D721Med (cell line): ENCODE data around the gene TRMT61B.
A peak's percentile ranks its signal among the peaks of the same experiment; 100 is the strongest.

ENCODE experiments used
- DNase-seq: peaks from one replicate; pipeline ENCODE4 v3.0.0; 2011; ENCODE audit warnings: low spot score; ENCODE audit not compliant: insufficient read length
- FAIRE-seq: peaks from 2 replicates; lab custom pipeline; 2011; peaks lifted over from hg19 to GRCh38; lab: Jason Lieb, UNC
- TF ChIP-seq, protein P1 (sequence below): IDR thresholded peaks from 2 replicates; pipeline ENCODE4 v1.5.1; 2012; ENCODE audit warnings: mild to moderate bottlenecking, control low read depth; ENCODE audit not compliant: insufficient read depth; ENCODE audit errors: missing control alignments

The TRMT61B gene

GRCh38 chr2:28828382-28828781 lies 41.7 kb downstream of the TRMT61B start:
- DNase-seq (no peak), FAIRE-seq (no peak)
- TF ChIP-seq, protein P1, sequence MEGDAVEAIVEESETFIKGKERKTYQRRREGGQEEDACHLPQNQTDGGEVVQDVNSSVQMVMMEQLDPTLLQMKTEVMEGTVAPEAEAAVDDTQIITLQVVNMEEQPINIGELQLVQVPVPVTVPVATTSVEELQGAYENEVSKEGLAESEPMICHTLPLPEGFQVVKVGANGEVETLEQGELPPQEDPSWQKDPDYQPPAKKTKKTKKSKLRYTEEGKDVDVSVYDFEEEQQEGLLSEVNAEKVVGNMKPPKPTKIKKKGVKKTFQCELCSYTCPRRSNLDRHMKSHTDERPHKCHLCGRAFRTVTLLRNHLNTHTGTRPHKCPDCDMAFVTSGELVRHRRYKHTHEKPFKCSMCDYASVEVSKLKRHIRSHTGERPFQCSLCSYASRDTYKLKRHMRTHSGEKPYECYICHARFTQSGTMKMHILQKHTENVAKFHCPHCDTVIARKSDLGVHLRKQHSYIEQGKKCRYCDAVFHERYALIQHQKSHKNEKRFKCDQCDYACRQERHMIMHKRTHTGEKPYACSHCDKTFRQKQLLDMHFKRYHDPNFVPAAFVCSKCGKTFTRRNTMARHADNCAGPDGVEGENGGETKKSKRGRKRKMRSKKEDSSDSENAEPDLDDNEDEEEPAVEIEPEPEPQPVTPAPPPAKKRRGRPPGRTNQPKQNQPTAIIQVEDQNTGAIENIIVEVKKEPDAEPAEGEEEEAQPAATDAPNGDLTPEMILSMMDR, result no peak

DNA sequence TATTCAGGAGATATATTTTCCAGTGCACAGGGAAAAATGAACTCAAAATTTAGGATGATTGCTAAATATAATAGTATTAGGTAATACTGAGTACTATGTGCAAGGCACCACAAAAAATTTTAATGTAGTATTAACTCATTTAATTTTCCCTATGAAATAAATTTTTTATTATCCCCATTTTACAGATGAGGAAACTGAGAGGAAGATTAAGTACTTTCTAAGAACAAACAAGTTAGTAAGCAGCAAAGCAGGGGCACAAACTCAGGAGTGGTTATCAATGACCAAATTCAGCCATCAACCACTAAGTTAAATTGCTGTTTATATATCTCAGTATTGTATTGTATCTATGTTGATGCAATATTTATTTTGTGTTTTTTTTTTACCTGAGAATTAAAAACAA lies 45.2 kb downstream of the TRMT61B start:
- TF ChIP-seq, protein P1, result no peak
- FAIRE-seq, result peak; percentile 21
- no peak for DNase-seq

DNA sequence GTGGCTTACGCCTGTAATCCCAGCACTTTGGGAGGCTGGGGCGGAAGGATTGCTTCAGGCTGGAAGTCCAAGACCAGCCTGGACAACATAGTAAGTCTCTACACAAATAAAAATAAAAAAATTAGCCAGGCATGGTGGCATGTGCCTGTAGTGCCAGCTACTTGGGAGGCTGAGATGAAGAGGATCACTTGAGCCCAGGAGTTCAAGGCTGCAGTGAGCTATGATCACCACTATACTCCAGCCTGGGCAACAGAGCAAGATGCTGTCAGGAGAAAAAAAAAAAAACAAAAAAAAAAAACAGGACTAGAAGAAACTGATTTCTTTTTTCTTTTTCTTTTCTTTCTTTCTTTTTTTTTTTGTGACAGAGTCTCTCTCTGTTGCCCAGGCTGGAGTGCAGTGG lies 45.9 kb downstream of the TRMT61B start:
- FAIRE-seq, result no peak
- DNase-seq, result no peak
- TF ChIP-seq, protein P1, result no peak

GRCh38 chr2:28822036-28822435 lies 48.1 kb downstream of the TRMT61B start:
- no peak for DNase-seq
- no peak for FAIRE-seq
- TF ChIP-seq, protein P1, result no peak

GRCh38 chr2:28821295-28821958 lies 48.7 kb downstream of the TRMT61B start:
- TF ChIP-seq, protein P1, result peak; percentile 71
- DNase-seq (no peak), FAIRE-seq (peak; percentile 79)

- DNase-seq, result no peak
- TF ChIP-seq, protein P1, result no peak
- no peak for FAIRE-seq
These were observed 52.1 kb downstream of the TRMT61B start for GRCh38 chr2:28818053-28818452.

DNA sequence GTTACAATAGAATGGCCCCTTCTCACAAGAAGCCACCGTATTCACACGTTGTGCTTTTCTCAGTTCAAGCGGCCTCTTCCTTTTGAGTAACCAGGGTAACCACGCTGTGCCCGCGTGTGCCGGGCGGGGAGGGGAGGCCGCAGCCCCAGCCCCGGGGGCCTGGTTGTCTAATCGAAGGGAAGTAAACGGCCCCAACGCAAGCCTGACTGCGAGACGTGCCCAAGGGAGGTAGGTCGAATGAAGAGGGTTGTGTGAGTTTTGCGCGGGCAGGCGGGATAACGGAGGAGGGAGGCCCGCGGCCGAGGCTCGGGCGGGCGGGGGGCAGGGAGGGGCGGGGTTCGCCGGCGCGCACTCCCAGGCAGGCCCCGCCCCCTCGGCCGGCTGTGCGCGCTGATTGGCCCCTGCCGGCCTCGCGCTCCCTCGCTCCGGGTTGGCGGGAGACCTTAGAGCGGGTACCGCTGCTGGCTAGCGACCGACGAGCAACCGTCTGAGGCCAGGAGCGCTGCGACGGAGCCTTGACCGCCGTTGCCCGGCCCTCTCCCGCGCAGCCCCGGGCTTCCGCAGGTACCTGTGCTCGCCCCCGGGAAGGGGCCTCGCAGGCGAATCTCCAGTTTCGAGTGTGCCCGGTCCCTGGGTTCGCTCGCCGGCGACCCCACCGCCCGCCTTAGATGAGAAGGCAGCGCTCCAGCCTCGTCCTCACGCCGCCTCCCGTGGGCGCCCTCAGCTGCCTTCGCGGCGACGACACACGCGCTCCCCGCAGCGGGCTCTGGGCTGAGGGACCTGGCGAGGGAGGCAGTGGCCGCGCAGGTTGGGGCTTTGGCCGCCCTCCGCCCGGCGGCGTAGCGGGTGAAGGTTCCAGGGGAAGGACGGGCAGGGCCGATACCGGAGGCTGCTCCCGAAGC lies 59.5 kb downstream of the TRMT61B start, which contains the start of gene SPDYA:
Gene SPDYA (plus strand): TSS at position 451 of the 902 bp plus-strand sequence. CDS start 5,181 bp downstream, outside the sequence.
- TF ChIP-seq, protein P1, result no peak
- DNase-seq, result no peak
- no peak for FAIRE-seq
